K562 (cell line): ENCODE data around the gene MED29. TPM values are rescaled to one million over a fixed set of nuclear protein-coding genes. Genes with fewer than 3 reads are reported as not detected.

Experiments used
- ATAC-seq: fragments of 200-7000 bp; cut with Tn5 transposase; 3 replicates; pipeline ENCODE4 v1.9.1; 2020; ENCODE audit warnings: moderate library complexity
- BruUV-seq: library from RNA; stranded (reverse); fragments of 400-500 nt; replicated peaks from 2 replicates; lab custom pipeline; 2021; lab: Mats Ljungman, UMichigan
- CTCF ChIA-PET: fragments of 300-600 bp; formaldehyde crosslinking; extraction: SDS; loops from one replicate; lab custom pipeline; 2021; ENCODE audit warnings: low intra/inter-chr PET ratio; lab: Yijun Ruan, JAX
- POLR2A ChIA-PET: fragments of 300-600, 350-650 bp; sonication (Branson Sonifier 250); formaldehyde crosslinking; extraction: SDS; loops from one replicate; lab custom pipeline; 2021; ENCODE audit warnings: antibody characterized with exemption, inconsistent platforms; lab: Yijun Ruan, JAX
- DNase-seq, 4 experiments: peaks; one replicate each; pipeline versions ENCODE4 v3.0.0 to v3.0.0-alpha.2; 2011 to 2018; ENCODE audit warnings: low spot score in 3 of 4, mixed read lengths in 3 of 4; ENCODE audit errors: extremely low read depth in 1 of 4
- FAIRE-seq: peaks from 2 replicates; lab custom pipeline; 2011; peaks lifted over from hg19 to GRCh38; lab: Jason Lieb, UNC
- H2AFZ ChIP-seq: 2 replicates; pipeline ENCODE4 v1.6.0; 2011; ENCODE audit warnings: low read depth, low read length, control low read depth, inconsistent platforms
- H3K27ac ChIP-seq: fragments of 200-600 bp; 3 replicates; pipeline ENCODE4 v1.8.0; 2011; ENCODE audit warnings: low read depth, mild to moderate bottlenecking, control low read depth, inconsistent platforms, low read length, moderate library complexity, mixed read lengths; ENCODE audit errors: extremely low read depth
- H3K27me3 ChIP-seq, 2 experiments: fragments of 300-600 bp in 1 of 2; 2 replicates in 1 of 2; 3 replicates in 1 of 2; pipeline versions ENCODE4 v1.6.0 to v1.8.0; 2011; ENCODE audit warnings: inconsistent platforms in 2 of 2, low read length in 2 of 2, mild to moderate bottlenecking in 1 of 2, mixed read lengths in 1 of 2, moderate library complexity in 1 of 2; ENCODE audit not compliant: control insufficient read depth in 2 of 2, insufficient read depth in 2 of 2
- H3K36me3 ChIP-seq: fragments of 300-600 bp; 3 replicates; pipeline ENCODE4 v1.8.0; 2011; ENCODE audit warnings: mild to moderate bottlenecking, low read length, inconsistent platforms; ENCODE audit not compliant: control insufficient read depth, insufficient read depth
- H3K4me1 ChIP-seq, 2 experiments: fragments of 200-600 bp in 1 of 2; replicated peaks in 1 of 2; 2 replicates in 1 of 2; 3 replicates in 1 of 2; pipeline versions ENCODE4 v1.5.1 to v1.8.0; 2011; ENCODE audit warnings: inconsistent platforms in 2 of 2, low read length in 2 of 2, mild to moderate bottlenecking in 1 of 2, mixed read lengths in 1 of 2, moderate library complexity in 1 of 2; ENCODE audit not compliant: control insufficient read depth in 2 of 2, insufficient read depth in 2 of 2
- H3K4me2 ChIP-seq: 2 replicates; pipeline ENCODE4 v1.6.1; 2011; ENCODE audit warnings: low read length, control low read depth, inconsistent platforms, mixed read lengths; ENCODE audit not compliant: insufficient read depth
- H3K4me3 ChIP-seq: fragments of 200-600 bp; sonication (generic), shearing (Covaris generic); 2 replicates; pipeline ENCODE4 v1.5.1; 2016; ENCODE audit warnings: control low read depth, inconsistent platforms
- H3K79me2 ChIP-seq: fragments of 200-600 bp; 3 replicates; pipeline ENCODE4 v1.8.0; 2011; ENCODE audit warnings: low read length, inconsistent platforms; ENCODE audit not compliant: control insufficient read depth, insufficient read depth
- H3K9ac ChIP-seq, 2 experiments: 2 replicates each; pipeline versions ENCODE4 v1.6.0 to v1.6.1; 2011; ENCODE audit warnings: low read depth in 2 of 2, low read length in 2 of 2, control low read depth in 1 of 2, inconsistent platforms in 1 of 2, mild to moderate bottlenecking in 1 of 2, mixed read lengths in 1 of 2; ENCODE audit not compliant: insufficient read depth in 1 of 2
- H3K9me1 ChIP-seq: one replicate; pipeline ENCODE4 v1.6.0; 2011; ENCODE audit warnings: inconsistent platforms, mild to moderate bottlenecking, low read length, moderate library complexity; ENCODE audit not compliant: control insufficient read depth, insufficient read depth
- H3K9me3 ChIP-seq: replicated peaks from 2 replicates; pipeline ENCODE4 v1.5.1; 2011; ENCODE audit warnings: low read depth, low read length, inconsistent platforms; ENCODE audit not compliant: control insufficient read depth, insufficient read depth
- H4K20me1 ChIP-seq: replicated peaks from 2 replicates; pipeline ENCODE4 v1.6.1; 2011; ENCODE audit warnings: low read length, inconsistent platforms, mixed read lengths; ENCODE audit not compliant: control insufficient read depth, insufficient read depth
- CC2D1A ChIP-seq: fragments of 450-650 bp; IDR thresholded peaks from 2 replicates; pipeline ENCODE4 v1.6.1; 2017; ENCODE audit warnings: mild to moderate bottlenecking
- HES1 ChIP-seq: fragments of 450-650 bp; IDR thresholded peaks from 2 replicates; pipeline ENCODE4 v1.6.1; 2016; ENCODE audit warnings: low read depth, mild to moderate bottlenecking, moderate library complexity
- JUND ChIP-seq, 2 experiments: IDR thresholded peaks; 2 replicates in 1 of 2; 3 replicates in 1 of 2; pipeline ENCODE4 v1.6.1; 2011; ENCODE audit warnings: borderline replicate concordance in 2 of 2, low read depth in 2 of 2, low read length in 2 of 2, improper control_type of control experiment in 1 of 2, missing biosample characterization in 1 of 2, missing genetic modification characterization in 1 of 2, missing genetic modification reagents in 1 of 2
- KDM4B ChIP-seq, 2 experiments: fragments of 450-650 bp in 1 of 2; sonication (generic) in 1 of 2; IDR thresholded peaks; 2 replicates each; pipeline ENCODE4 v1.6.1; 2016 to 2017; ENCODE audit warnings: borderline replicate concordance in 2 of 2, antibody characterized with exemption in 1 of 2, low read depth in 1 of 2, mild to moderate bottlenecking in 1 of 2
- NCOA4 ChIP-seq: fragments of 450-650 bp; IDR thresholded peaks from 2 replicates; pipeline ENCODE4 v1.6.1; 2018; ENCODE audit warnings: mild to moderate bottlenecking; ENCODE audit not compliant: partially characterized antibody
- PHF20 ChIP-seq: fragments of 450-650 bp; IDR thresholded peaks from 2 replicates; pipeline ENCODE4 v1.6.1; 2018; ENCODE audit not compliant: partially characterized antibody
- PPARD ChIP-seq: fragments of 250-450 bp; sonication (Bioruptor Pico); IDR thresholded peaks from 2 replicates; pipeline ENCODE4 v1.8.0; 2022; ENCODE audit warnings: inconsistent platforms, mild to moderate bottlenecking, moderate library complexity
- SRSF9 ChIP-seq: fragments of 200-400 bp; formaldehyde crosslinking; IDR thresholded peaks from 2 replicates; pipeline ENCODE4 v1.6.1; 2017; ENCODE audit warnings: low read depth, low read length, borderline replicate concordance
- TAF15 ChIP-seq: fragments of 200-400 bp; formaldehyde crosslinking; IDR thresholded peaks from 2 replicates; pipeline ENCODE4 v1.6.1; 2017; ENCODE audit warnings: mild to moderate bottlenecking, low read depth, low read length, moderate library complexity
- TARDBP ChIP-seq: fragments of 450-650 bp; IDR thresholded peaks from 2 replicates; pipeline ENCODE4 v1.6.1; 2016
- TGIF2 ChIP-seq: sonication (generic); formaldehyde crosslinking; IDR thresholded peaks from 2 replicates; pipeline ENCODE4 v1.8.1; 2022; ENCODE audit warnings: mild to moderate bottlenecking, missing genetic modification reagents, moderate library complexity
- XRCC4 ChIP-seq: IDR thresholded peaks from one replicate; pipeline ENCODE4 v1.6.1; 2011; ENCODE audit not compliant: insufficient read depth, insufficient read length; ENCODE audit errors: extremely low read depth
- ZNF140 ChIP-seq: fragments of 250-450 bp; sonication (Bioruptor Pico); IDR thresholded peaks from 2 replicates; pipeline ENCODE4 v1.8.0; 2021; ENCODE audit warnings: moderate library complexity, mild to moderate bottlenecking, inconsistent platforms
- ZNF197 ChIP-seq: fragments of 200-800 bp; sonication (Bioruptor generic); IDR thresholded peaks from 2 replicates; pipeline ENCODE4 v1.6.1; 2016; ENCODE audit warnings: low read depth, missing genetic modification characterization, missing compliant biosample characterization
- ZNF274 ChIP-seq: IDR thresholded peaks from 2 replicates; pipeline ENCODE4 v1.6.1; 2011; ENCODE audit warnings: low read depth, mild to moderate bottlenecking, low read length, moderate library complexity, borderline replicate concordance
- ZNF609 ChIP-seq: sonication (generic); formaldehyde crosslinking; IDR thresholded peaks from 2 replicates; pipeline ENCODE4 v1.8.1; 2023; ENCODE audit warnings: missing genetic modification reagents, mild to moderate bottlenecking, borderline replicate concordance
- ZNF76 ChIP-seq: fragments of 250-450 bp; sonication (Bioruptor Pico); IDR thresholded peaks from 2 replicates; pipeline ENCODE4 v1.4.0; 2020; ENCODE audit warnings: mild to moderate bottlenecking, moderate library complexity, borderline replicate concordance
- ZNF764 ChIP-seq: fragments of 250-450 bp; sonication (Bioruptor Pico); IDR thresholded peaks from 2 replicates; pipeline ENCODE4 v1.4.0; 2020; ENCODE audit warnings: low read depth, mild to moderate bottlenecking, moderate library complexity
- ZSCAN32 ChIP-seq: fragments of 450-650 bp; formaldehyde crosslinking; IDR thresholded peaks from 2 replicates; pipeline ENCODE4 v1.4.0; 2020; ENCODE audit warnings: mild to moderate bottlenecking, moderate library complexity
- WGBS: fragments of 100-300 bp; shearing (Covaris generic); methylation state at CpG from one replicate; pipeline ENCODE4 v1.1.6; 2016; ENCODE audit warnings: low coverage, mixed read lengths; ENCODE audit not compliant: insufficient coverage; ENCODE audit errors: missing lambda C conversion rate; 5-methylcytosine and 5-hydroxymethylcytosine counted together
- in situ Hi-C: fragments of 300-500 bp; cut with MboI; formaldehyde crosslinking; loops from 4 replicates; pipeline ENCODE4 v1.15.0; 2018; ENCODE audit warnings: inconsistent platforms, mixed read lengths
- intact Hi-C: fragments of 100-400 bp; cut with micrococcal nuclease; formaldehyde crosslinking; loops from 2 replicates; pipeline ENCODE4 v1.14.2; 2022
- polyA plus RNA-seq, 8 experiments: library from polyadenylated mRNA; depleted of rRNA in 4 of 8; stranded (reverse) in 5 of 8; unstranded in 3 of 8; fragments of >200 nt; fragmentation: Nextera tagmentation in 2 of 8; fragmentation: Illumina TruSeq in 1 of 8; extraction: Ambion mirVana in 2 of 8; extraction: Trizol in 1 of 8; gene quantifications; 2 replicates each; pipeline versions ENCODE4 v1.2.1 to v1.2.3, GENCODE V29; 2011 to 2014; ENCODE audit warnings: inconsistent platforms in 1 of 8, missing spikeins in 1 of 8
- total RNA-seq, 7 experiments: library from RNA; depleted of rRNA in 6 of 7; stranded (reverse); fragments of >200 nt in 6 of 7; fragmentation: Illumina TruSeq in 2 of 7; extraction: Trizol in 2 of 7; gene quantifications; 2 replicates each; pipeline versions ENCODE4 v1.2.1 to v1.2.3, GENCODE V29; 2011 to 2021; ENCODE audit warnings: low replicate concordance in 1 of 7

MED29 gene
- total and polyA plus RNA-seq, 9 of the 15 experiments (the other 6 are each of a cell fraction or from before 2014, with no cell fraction given): 1.8 to 22.6 (median 12.4) TPM

- WGBS: 77% methylated on average over 2 of the region's 2 CpGs
- H3K9ac ChIP-seq: no peak overlapping the region; a peak in 1 of 4 replicates
- no peaks in the 10 kb centered on the region for H3K79me2 ChIP-seq
- no peak overlapping the region for H3K4me3 ChIP-seq
- intact Hi-C loops: no loop called here
- H3K9me3 ChIP-seq: no peaks in the 10 kb centered on the region
- H3K27me3 ChIP-seq: no peaks in the 10 kb centered on the region
- POLR2A ChIA-PET: interaction anchor here (1.0 to 1.8 kb wide), 2 partner anchors 17 to 18 kb away, joined by 3 to 5 read pairs; partner anchors contain the start of genes MED29 and PAF1
- peaks cover 3% of the 10 kb centered on the region for H3K9me1 ChIP-seq
- BruUV-seq: no TSS peak
- no peaks in the 10 kb centered on the region for H4K20me1 ChIP-seq
- CTCF ChIA-PET: no interaction called here
- peaks cover 0 to 4% of the 10 kb centered on the region in 2 experiments; a peak in 1 of 5 replicates for H3K4me1 ChIP-seq
- H3K27ac ChIP-seq: no peak overlapping the region
- DNase-seq (no peak), FAIRE-seq (no peak), ATAC-seq (no peak)
- in situ Hi-C loops: no loop called here
- no peak for TF ChIP-seq ZNF140 (CRISPR knock-in tag)
- no peak for TF ChIP-seq JUND (IDR thresholded peaks at IDR 0.05; ENCODE audit: borderline replicate concordance, low read depth, low read length)
- no peak for TF ChIP-seq JUND (tag; IDR thresholded peaks at IDR 0.05; ENCODE audit: borderline replicate concordance, low read depth, low read length)
- no peak for TF ChIP-seq TARDBP
- no peak for TF ChIP-seq SRSF9
- TF ChIP-seq PHF20: no peak
- TF ChIP-seq HES1: no peak
- no peak for TF ChIP-seq KDM4B (IDR thresholded peaks at IDR 0.05; ENCODE audit: borderline replicate concordance in 2 of 2, low read depth in 1 of 2)
- TF ChIP-seq TAF15: no peak
- TF ChIP-seq ZNF609 (CRISPR knock-in tag): no peak
- no peak for TF ChIP-seq PPARD (CRISPR knock-in tag)
- TF ChIP-seq ZNF197 (CRISPR knock-in tag): no peak
- TF ChIP-seq ZSCAN32: no peak
- no peak for TF ChIP-seq ZNF764
- TF ChIP-seq NCOA4: no peak
- TF ChIP-seq XRCC4: no peak
- no peak for TF ChIP-seq CC2D1A
- TF ChIP-seq ZNF274: no peak
- TF ChIP-seq TGIF2 (CRISPR knock-in tag): no peak
- TF ChIP-seq ZNF76 (CRISPR knock-in tag): no peak
- H3K4me2 ChIP-seq: no peak overlapping the region
- H3K36me3 ChIP-seq: peaks cover 92% of the 10 kb centered on the region
- H2AFZ ChIP-seq: no peak overlapping the region
Observed at GRCh38 chr19:39372941-39373340, 18.2 kb upstream of the MED29 start.
